ENCODE measurements around the gene ZBTB5. TPM values are rescaled to one million over a fixed set of nuclear protein-coding genes. Genes with fewer than 3 reads are reported as not detected.

Gene ZBTB5
- total and polyA plus RNA-seq, 2 of the 13 experiments (the other 11 are each of a cell fraction or from before 2014, with no cell fraction given), result 12.5 to 20.5 TPM

DNA sequence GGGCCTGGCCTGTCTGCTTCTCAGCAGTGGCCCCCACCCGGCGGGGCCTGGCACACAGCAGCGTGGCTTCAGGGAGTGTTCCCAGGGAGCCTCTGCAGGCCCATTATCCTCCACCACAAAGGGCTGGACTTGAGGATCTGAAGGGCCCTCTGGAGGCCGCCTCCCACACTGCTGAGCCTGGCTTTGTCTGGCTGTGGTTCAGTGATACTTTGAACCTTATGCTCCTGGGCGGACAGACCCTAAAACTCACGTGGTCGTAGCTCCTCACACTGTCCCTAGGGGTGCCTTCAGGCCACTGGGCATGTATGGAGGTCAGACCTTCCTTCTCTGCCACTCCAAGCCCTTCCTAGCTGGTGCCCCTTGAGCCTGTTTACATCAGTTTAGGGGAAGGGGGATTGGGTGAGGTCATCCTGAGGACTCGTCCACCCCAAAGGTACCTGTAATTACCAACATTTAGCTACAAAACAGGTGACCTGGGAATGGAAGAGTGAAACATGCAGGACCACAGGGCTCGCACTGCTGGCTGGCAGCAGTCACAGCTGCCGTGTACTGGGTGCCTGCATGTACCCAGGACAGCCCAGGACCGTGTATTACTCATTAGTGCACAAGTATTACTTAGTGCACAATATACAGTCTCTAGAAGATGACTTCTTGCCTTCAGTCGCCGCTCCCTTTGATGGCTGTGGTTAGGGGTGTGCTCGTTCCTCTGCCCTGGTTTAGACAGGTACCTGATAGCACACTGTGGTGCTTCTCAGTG lies 34.2 kb downstream of the ZBTB5 start (continued):
- TF ChIP-seq, protein P1, sequence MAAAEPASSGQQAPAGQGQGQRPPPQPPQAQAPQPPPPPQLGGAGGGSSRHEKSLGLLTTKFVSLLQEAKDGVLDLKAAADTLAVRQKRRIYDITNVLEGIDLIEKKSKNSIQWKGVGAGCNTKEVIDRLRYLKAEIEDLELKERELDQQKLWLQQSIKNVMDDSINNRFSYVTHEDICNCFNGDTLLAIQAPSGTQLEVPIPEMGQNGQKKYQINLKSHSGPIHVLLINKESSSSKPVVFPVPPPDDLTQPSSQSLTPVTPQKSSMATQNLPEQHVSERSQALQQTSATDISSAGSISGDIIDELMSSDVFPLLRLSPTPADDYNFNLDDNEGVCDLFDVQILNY (CRISPR knock-in tag; conservative IDR thresholded peaks at IDR 0.05), result no peak
- TF ChIP-seq, protein P2, sequence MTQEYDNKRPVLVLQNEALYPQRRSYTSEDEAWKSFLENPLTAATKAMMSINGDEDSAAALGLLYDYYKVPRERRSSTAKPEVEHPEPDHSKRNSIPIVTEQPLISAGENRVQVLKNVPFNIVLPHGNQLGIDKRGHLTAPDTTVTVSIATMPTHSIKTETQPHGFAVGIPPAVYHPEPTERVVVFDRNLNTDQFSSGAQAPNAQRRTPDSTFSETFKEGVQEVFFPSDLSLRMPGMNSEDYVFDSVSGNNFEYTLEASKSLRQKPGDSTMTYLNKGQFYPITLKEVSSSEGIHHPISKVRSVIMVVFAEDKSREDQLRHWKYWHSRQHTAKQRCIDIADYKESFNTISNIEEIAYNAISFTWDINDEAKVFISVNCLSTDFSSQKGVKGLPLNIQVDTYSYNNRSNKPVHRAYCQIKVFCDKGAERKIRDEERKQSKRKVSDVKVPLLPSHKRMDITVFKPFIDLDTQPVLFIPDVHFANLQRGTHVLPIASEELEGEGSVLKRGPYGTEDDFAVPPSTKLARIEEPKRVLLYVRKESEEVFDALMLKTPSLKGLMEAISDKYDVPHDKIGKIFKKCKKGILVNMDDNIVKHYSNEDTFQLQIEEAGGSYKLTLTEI (CRISPR knock-in tag; conservative IDR thresholded peaks at IDR 0.05), result no peak
- TF ChIP-seq MXD4 (CRISPR knock-in tag; IDR thresholded peaks at IDR 0.05) (peak; percentile 39; the same call in 1 of the 2 replicates), POLR2AphosphoS5 (IDR thresholded peaks at IDR 0.05; ENCODE audit: low read depth, low read length) (peak; percentile 43; the same call in 1 of the 2 replicates), ZNF788 (CRISPR knock-in tag; IDR thresholded peaks at IDR 0.05; ENCODE audit: borderline replicate concordance) (no peak), ZNF777 (CRISPR knock-in tag; IDR thresholded peaks at IDR 0.05) (no peak), MEIS1 (CRISPR knock-in tag; IDR thresholded peaks at IDR 0.05; ENCODE audit: borderline replicate concordance) (0 out of 2 replicates have a peak, but pooled peaks have one; percentile 61), ZC3H13 (CRISPR knock-in tag; IDR thresholded peaks at IDR 0.05) (peak; percentile 44; the same call in 1 of the 2 replicates), RFX1 (IDR thresholded peaks at IDR 0.05) (no peak), MEF2D (CRISPR knock-in tag; IDR thresholded peaks at IDR 0.05) (0 out of 2 replicates have a peak, but pooled peaks have one; percentile 33)
- TF ChIP-seq, protein P3, sequence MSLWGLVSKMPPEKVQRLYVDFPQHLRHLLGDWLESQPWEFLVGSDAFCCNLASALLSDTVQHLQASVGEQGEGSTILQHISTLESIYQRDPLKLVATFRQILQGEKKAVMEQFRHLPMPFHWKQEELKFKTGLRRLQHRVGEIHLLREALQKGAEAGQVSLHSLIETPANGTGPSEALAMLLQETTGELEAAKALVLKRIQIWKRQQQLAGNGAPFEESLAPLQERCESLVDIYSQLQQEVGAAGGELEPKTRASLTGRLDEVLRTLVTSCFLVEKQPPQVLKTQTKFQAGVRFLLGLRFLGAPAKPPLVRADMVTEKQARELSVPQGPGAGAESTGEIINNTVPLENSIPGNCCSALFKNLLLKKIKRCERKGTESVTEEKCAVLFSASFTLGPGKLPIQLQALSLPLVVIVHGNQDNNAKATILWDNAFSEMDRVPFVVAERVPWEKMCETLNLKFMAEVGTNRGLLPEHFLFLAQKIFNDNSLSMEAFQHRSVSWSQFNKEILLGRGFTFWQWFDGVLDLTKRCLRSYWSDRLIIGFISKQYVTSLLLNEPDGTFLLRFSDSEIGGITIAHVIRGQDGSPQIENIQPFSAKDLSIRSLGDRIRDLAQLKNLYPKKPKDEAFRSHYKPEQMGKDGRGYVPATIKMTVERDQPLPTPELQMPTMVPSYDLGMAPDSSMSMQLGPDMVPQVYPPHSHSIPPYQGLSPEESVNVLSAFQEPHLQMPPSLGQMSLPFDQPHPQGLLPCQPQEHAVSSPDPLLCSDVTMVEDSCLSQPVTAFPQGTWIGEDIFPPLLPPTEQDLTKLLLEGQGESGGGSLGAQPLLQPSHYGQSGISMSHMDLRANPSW (CRISPR knock-in tag; IDR thresholded peaks at IDR 0.05; ENCODE audit: borderline replicate concordance), result no peak
- TF ChIP-seq, protein P4, sequence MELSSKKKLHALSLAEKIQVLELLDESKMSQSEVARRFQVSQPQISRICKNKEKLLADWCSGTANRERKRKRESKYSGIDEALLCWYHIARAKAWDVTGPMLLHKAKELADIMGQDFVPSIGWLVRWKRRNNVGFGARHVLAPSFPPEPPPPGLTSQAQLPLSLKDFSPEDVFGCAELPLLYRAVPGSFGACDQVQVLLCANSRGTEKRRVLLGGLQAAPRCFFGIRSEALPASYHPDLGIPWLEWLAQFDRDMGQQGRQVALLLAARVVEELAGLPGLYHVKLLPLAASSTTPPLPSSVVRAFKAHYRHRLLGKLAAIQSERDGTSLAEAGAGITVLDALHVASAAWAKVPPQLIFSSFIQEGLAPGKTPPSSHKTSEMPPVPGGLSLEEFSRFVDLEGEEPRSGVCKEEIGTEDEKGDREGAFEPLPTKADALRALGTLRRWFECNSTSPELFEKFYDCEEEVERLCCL (CRISPR knock-in tag; IDR thresholded peaks at IDR 0.05; ENCODE audit: borderline replicate concordance), result no peak
- TF ChIP-seq, protein P5, sequence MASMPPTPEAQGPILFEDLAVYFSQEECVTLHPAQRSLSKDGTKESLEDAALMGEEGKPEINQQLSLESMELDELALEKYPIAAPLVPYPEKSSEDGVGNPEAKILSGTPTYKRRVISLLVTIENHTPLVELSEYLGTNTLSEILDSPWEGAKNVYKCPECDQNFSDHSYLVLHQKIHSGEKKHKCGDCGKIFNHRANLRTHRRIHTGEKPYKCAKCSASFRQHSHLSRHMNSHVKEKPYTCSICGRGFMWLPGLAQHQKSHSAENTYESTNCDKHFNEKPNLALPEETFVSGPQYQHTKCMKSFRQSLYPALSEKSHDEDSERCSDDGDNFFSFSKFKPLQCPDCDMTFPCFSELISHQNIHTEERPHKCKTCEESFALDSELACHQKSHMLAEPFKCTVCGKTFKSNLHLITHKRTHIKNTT (CRISPR knock-in tag; IDR thresholded peaks at IDR 0.05), result no peak
- TF ChIP-seq, protein P6, sequence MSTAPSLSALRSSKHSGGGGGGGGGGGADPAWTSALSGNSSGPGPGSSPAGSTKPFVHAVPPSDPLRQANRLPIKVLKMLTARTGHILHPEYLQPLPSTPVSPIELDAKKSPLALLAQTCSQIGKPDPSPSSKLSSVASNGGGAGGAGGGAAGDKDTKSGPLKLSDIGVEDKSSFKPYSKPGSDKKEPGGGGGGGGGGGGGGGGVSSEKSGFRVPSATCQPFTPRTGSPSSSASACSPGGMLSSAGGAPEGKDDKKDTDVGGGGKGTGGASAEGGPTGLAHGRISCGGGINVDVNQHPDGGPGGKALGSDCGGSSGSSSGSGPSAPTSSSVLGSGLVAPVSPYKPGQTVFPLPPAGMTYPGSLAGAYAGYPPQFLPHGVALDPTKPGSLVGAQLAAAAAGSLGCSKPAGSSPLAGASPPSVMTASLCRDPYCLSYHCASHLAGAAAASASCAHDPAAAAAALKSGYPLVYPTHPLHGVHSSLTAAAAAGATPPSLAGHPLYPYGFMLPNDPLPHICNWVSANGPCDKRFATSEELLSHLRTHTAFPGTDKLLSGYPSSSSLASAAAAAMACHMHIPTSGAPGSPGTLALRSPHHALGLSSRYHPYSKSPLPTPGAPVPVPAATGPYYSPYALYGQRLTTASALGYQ (CRISPR knock-in tag; IDR thresholded peaks at IDR 0.05), result no peak
- TF ChIP-seq, protein P7, sequence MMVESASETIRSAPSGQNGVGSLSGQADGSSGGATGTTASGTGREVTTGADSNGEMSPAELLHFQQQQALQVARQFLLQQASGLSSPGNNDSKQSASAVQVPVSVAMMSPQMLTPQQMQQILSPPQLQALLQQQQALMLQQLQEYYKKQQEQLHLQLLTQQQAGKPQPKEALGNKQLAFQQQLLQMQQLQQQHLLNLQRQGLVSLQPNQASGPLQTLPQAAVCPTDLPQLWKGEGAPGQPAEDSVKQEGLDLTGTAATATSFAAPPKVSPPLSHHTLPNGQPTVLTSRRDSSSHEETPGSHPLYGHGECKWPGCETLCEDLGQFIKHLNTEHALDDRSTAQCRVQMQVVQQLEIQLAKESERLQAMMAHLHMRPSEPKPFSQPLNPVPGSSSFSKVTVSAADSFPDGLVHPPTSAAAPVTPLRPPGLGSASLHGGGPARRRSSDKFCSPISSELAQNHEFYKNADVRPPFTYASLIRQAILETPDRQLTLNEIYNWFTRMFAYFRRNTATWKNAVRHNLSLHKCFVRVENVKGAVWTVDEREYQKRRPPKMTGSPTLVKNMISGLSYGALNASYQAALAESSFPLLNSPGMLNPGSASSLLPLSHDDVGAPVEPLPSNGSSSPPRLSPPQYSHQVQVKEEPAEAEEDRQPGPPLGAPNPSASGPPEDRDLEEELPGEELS (CRISPR knock-in tag; IDR thresholded peaks at IDR 0.05), result 0 out of 2 replicates have a peak, but pooled peaks have one; percentile 31

Data from HepG2 (cell line).